CD4-positive, alpha-beta T cell treated with Interleukin-12 subunit alpha and Interleukin-12 subunit beta, for 1 hour (primary cell): Measurements from ENCODE around the gene PFKFB2.

Experiments used
- DNase-seq: peaks from one replicate; pipeline ENCODE4 v3.0.0-alpha.2; 2020

PFKFB2 gene

GRCh38 chr1:207052911-207053769 is at the start of gene PFKFB2:
PFKFB2 (plus strand) TSS chr1:207053275; CDS start chr1:207054718, 1,443 bp downstream.
- peak; percentile 95 for DNase-seq

GRCh38 chr1:207004931-207005830 is 47.9 kb upstream of the PFKFB2 start:
- peak; percentile 39 for DNase-seq

- DNase-seq = no peak
These were observed 47.0 kb upstream of the PFKFB2 start for GRCh38 chr1:207006083-207006482.

- no peak for DNase-seq
These were observed 46.2 kb upstream of the PFKFB2 start for GRCh38 chr1:207006914-207007313.

- DNase-seq = no peak
These were observed 45.6 kb upstream of the PFKFB2 start for GRCh38 chr1:207007352-207008033.

GRCh38 chr1:207009182-207009850 is 43.8 kb upstream of the PFKFB2 start:
- no peak for DNase-seq

GRCh38 chr1:207009945-207010344 is 43.1 kb upstream of the PFKFB2 start:
- DNase-seq = no peak

- no peak for DNase-seq
These were observed 42.3 kb upstream of the PFKFB2 start for GRCh38 chr1:207010726-207011125.

GRCh38 chr1:207013321-207014085 is 39.6 kb upstream of the PFKFB2 start:
- DNase-seq = no peak

GRCh38 chr1:207014728-207015127 is 38.3 kb upstream of the PFKFB2 start:
- DNase-seq = no peak

GRCh38 chr1:207015791-207016190 is 37.3 kb upstream of the PFKFB2 start:
- no peak for DNase-seq

GRCh38 chr1:207017615-207018559 is 35.2 kb upstream of the PFKFB2 start:
- DNase-seq = no peak

- no peak for DNase-seq
These were observed 34.4 kb upstream of the PFKFB2 start for GRCh38 chr1:207018707-207019106.

- DNase-seq = no peak
These were observed 33.9 kb upstream of the PFKFB2 start for GRCh38 chr1:207019161-207019560.

GRCh38 chr1:207019661-207020060 is 33.4 kb upstream of the PFKFB2 start:
- no peak for DNase-seq

- DNase-seq = no peak
These were observed 32.9 kb upstream of the PFKFB2 start for GRCh38 chr1:207020065-207020708.

GRCh38 chr1:207020709-207021107 is 32.4 kb upstream of the PFKFB2 start:
- no peak for DNase-seq

- DNase-seq = no peak
These were observed 31.8 kb upstream of the PFKFB2 start for GRCh38 chr1:207021139-207021861.

GRCh38 chr1:207021876-207022596 is 31.0 kb upstream of the PFKFB2 start:
- DNase-seq = no peak
